ENCODE results near the gene HOMER2. TPM values are rescaled to one million over a fixed set of nuclear protein-coding genes. Genes with fewer than 3 reads are reported as not detected.

Gene HOMER2
- total and polyA plus RNA-seq, 2 of the 13 experiments (the other 11 are each of a cell fraction or from before 2014, with no cell fraction given), result 12.9 to 14.1 TPM

DNA sequence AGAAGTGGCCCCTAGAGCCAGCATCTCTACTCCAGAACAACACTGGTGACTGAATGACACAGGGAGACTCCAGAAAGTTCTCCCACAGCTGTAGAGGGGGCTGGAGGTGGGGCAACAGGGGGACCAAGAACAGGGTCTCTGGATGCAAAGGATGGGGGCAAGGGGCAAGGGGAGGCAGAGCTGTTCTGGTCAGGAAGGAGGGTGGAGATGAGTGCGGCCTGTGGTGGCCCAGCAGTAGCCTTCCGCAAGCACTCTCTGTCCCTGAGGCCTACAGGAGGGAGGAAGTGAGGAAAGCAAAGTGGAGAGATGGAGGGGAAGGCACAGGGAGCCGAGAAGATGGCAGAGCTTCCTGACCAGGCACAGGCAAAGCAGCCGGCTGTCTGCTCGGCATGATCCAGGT is 56.5 kb downstream of the HOMER2 start:
- WGBS (ENCODE audit: low lambda C conversion rate), result 82% methylated on average over 5 of the region's 5 CpGs
- BruUV-seq (replicated peaks), result no TSS peak
- no peak overlapping the region for H3K4me2 ChIP-seq (ENCODE audit: low read depth, low read length)
- POLR2A ChIA-PET, result no interaction called here
- H3K27me3 ChIP-seq (ENCODE audit: control insufficient read depth in 1 of 2, insufficient read depth in 2 of 2, low read length in 2 of 2), result no peaks in the 10 kb centered on the region; a peak in 1 of 5 replicates
- no peaks in the 10 kb centered on the region for H3K36me3 ChIP-seq (replicated peaks in 1 of 2; ENCODE audit: control insufficient read depth in 1 of 2, insufficient read depth in 2 of 2, low read length in 2 of 2)
- H3K4me1 ChIP-seq (ENCODE audit: insufficient read depth, low read length), result peaks cover 18% of the 10 kb centered on the region
- H4K20me1 ChIP-seq (ENCODE audit: insufficient read depth, low read length), result no peaks in the 10 kb centered on the region
- no peak overlapping the region for H3K4me3 ChIP-seq (replicated peaks in 1 of 3; ENCODE audit: insufficient read depth in 1 of 3, low read depth in 2 of 3, low read length in 3 of 3)
- no peak for DNase-seq (ENCODE audit: low spot score)
- H3K79me2 ChIP-seq (ENCODE audit: insufficient read depth, low read length), result no peaks in the 10 kb centered on the region
- in situ Hi-C loops (cut with HindIII; ENCODE audit: extremely low pct_ligation_motif_present, low pct_unique_long_range_greater_than_20kb), result no loop called here
- intact Hi-C loops (cut with micrococcal nuclease; ENCODE audit: unreplicated experiment), result no loop called here
- no peak for FAIRE-seq
- CTCF ChIA-PET (ENCODE audit: low intra/inter-chr PET ratio, low total read pairs), result no interaction called here
- no peak overlapping the region for H3K27ac ChIP-seq (ENCODE audit: extremely low read length, insufficient read depth, low read length)
- H3K9me3 ChIP-seq (ENCODE audit: low read length), result no peaks in the 10 kb centered on the region
- no peak overlapping the region for H3K9ac ChIP-seq (ENCODE audit: insufficient read depth, low read depth, low read length)
- H2AFZ ChIP-seq (ENCODE audit: low read length), result no peak overlapping the region
- ATAC-seq, result no peak
- no peak for TF ChIP-seq NR1H2 (CRISPR knock-in tag; IDR thresholded peaks at IDR 0.05; ENCODE audit: borderline replicate concordance, low read depth)
- TF ChIP-seq KLF11 (CRISPR knock-in tag; IDR thresholded peaks at IDR 0.05), result no peak
- no peak for TF ChIP-seq DNMT1 (CRISPR knock-in tag; IDR thresholded peaks at IDR 0.05)
- TF ChIP-seq HCFC1 (IDR thresholded peaks at IDR 0.05; ENCODE audit: low read depth, low read length), result no peak
- TF ChIP-seq PRPF4 (IDR thresholded peaks at IDR 0.05; ENCODE audit: low read depth, low read length, poor library complexity, severe bottlenecking), result no peak
- no peak for TF ChIP-seq ARID4A (CRISPR knock-in tag; IDR thresholded peaks at IDR 0.05; ENCODE audit: borderline replicate concordance)
- TF ChIP-seq FOXO4 (CRISPR knock-in tag; conservative IDR thresholded peaks at IDR 0.05), result no peak
- TF ChIP-seq NR2F6 (IDR thresholded peaks at IDR 0.05), result no peak
- no peak for TF ChIP-seq NR2F6 (CRISPR knock-in tag; IDR thresholded peaks at IDR 0.05)
- no peak for TF ChIP-seq KIAA2018 (CRISPR knock-in tag; IDR thresholded peaks at IDR 0.05; ENCODE audit: borderline replicate concordance)
- TF ChIP-seq SRSF1 (optimal IDR thresholded peaks at IDR 0.05; ENCODE audit: low read depth, low read length), result no peak
- TF ChIP-seq SAP130 (CRISPR knock-in tag; IDR thresholded peaks at IDR 0.05; ENCODE audit: low read depth), result no peak
- no peak for TF ChIP-seq BORCS8-MEF2B (CRISPR knock-in tag; IDR thresholded peaks at IDR 0.05)
